Activated CD8-positive, alpha-beta memory T cell treated with anti-CD3 and anti-CD28 coated beads for 36 hours (primary cell): ENCODE measurements around the gene TTC6. TPM values are rescaled to one million over a fixed set of nuclear protein-coding genes. Genes with fewer than 3 reads are reported as not detected.

Experiments used
- CTCF ChIA-PET: fragments of 350-600 bp; sonication (Branson Sonifier 250); formaldehyde crosslinking; loops from one replicate; lab custom pipeline; 2021; ENCODE audit warnings: antibody characterized with exemption; lab: Charles Lee
- POLR2A ChIA-PET: fragments of 350-600 bp; sonication (Branson Sonifier 250); formaldehyde crosslinking; loops from one replicate; lab custom pipeline; 2021; ENCODE audit warnings: antibody characterized with exemption; lab: Charles Lee
- total RNA-seq, 2 experiments: library from RNA; stranded (reverse); gene quantifications; one replicate each; pipeline ENCODE4 v1.2.3, GENCODE V29; 2021

TTC6 gene
- total RNA-seq, 2 experiments from 2014 or later = not detected

DNA sequence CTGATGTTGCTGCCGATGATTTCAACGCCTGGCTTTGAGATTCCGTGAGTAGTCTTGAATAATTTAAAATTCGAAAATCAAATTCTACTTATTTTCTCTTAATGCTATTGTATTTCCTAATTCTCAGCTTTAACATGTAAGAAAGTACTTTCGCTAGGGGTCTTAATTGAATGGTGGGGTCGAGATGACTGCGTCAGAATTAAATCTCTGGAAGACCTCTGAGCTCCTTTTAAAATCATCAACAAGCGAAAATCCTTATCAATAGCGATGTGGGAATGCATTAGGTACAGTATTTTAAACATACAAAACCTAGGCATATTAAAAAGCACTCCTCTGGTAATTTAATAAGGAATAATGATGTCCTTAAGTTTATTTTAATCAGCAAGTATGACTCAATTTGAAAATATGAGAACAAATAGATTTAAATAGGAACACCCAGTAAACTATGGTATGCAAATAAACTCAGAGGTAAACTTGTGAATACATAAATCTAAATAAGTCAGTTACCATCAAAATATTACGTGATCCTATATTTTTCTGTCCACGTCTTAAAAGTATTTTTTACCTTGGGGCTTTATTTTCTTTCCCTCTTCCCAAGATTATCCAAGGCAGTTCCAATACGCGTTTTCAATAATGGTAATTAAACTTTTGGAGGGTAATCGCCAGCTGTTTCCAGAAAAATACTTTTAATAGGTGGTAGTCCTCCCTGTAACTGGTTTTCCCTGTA lies 1.8 kb upstream of the TTC6 start:
- POLR2A ChIA-PET = no interaction called here

DNA sequence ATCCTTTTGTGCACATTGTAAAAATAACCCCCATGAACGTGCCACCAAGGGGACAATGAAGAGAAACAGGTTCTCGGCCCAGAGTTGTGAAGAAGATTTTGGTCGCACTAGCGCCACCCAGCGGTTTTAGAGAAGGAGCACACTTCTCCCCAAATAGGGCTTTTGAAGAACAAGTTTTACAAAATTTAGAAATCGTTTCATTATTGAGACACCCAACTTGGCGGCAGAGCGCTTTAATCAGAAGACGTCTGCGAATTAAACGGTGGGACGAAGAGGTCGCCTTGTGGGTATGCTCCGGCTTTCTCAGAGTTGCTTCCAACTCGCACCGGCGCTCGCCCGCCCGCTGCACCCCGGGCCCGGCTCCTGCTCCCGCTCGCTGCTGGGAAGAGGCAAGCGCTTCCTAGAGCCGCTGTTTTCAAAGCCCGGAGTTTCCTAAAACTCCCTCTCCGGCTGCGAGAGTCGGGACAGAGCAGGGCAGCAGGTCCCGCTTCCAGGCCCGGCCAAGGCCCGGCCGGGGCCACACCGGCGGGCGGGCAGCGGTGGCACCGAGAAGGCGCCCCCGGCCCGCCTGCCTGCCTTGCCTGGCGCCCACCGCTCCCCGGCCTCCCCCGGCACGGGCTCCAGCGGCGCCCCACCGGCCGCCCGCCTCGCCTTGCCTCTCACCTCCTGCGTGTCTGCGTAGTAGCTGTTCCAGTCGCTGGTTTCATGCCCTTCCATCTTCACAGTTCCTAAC lies 1.0 kb upstream of the TTC6 start:
- ChIA-PET CTCF (no interaction called here), POLR2A (no interaction called here)

More for the DNA sequence above, 1.8 kb upstream of the TTC6 start:
- CTCF ChIA-PET = no interaction called here

DNA sequence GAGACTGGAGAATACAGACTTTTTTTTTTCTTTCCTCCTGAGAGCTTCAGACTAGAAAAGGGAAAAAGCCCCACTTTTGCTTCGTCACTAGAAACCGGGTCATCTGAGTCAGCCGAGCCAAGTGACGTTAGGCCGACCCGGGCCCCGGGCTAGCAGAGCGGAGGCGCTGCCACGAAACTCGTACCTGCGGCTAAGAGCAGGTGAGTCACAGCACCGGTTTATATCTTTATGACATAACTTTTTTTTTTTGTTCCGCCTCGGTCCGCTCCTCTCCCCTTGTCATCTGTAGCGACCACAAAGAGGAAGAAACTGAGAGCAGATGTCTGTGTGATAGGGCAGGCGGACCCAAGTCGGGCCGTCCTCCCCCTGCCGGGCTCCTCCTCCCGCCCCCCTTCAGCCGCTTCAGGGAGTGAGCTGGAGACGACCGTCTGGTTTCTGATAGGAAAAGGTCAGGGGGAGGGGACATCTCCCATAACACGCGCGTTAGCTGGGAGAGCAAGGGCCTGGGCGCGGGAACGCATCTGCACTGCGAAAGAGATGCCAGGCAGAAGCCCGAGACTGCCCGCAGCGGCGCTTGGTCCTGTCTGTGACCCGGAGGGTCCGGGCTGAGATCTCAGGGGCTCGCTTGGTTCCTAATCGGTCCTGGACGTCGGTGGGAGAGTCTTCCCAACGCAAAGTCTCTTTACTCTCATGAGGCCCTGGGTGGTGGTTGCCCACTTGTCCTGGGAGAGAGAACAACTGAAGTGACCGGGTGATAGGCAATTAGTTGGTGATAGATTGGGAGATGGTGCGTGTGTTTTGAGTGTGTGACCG lies 586 bp downstream of the TTC6 start:
- CTCF ChIA-PET = no interaction called here
- POLR2A ChIA-PET = no interaction called here

- ChIA-PET CTCF (interaction anchor here (0.7 kb wide), 1 partner anchor 9 kb away, joined by 3 read pairs; no protein-coding TSS in a partner anchor), POLR2A (no interaction called here)
Measured at GRCh38 chr14:37596790-37597472, 1.5 kb downstream of the TTC6 start.

DNA sequence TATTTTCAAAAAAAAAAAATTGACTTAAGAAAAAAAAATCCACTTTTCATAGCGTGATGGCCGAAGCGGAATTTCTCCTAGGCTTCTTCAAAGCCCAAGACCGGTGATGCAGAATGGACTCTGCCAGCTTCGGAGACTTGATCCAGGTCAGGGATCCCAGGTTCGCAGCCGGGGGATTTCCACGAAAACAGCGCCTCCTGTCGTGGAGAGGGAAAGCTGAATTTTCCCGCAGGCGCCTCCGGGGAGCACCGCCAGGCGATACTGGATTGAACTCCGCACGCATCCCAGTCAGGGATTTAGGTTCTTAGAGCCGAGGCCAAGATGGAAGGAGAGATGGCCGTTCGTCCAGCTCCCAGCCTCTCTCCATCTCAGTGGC lies 2.1 kb downstream of the TTC6 start:
- POLR2A ChIA-PET = no interaction called here
- CTCF ChIA-PET = interaction anchor here (0.7 kb wide), 1 partner anchor 10 kb away, joined by 3 read pairs; no protein-coding TSS in a partner anchor

- POLR2A ChIA-PET = no interaction called here
Measured at GRCh38 chr14:37597914-37598746, 2.7 kb downstream of the TTC6 start.

GRCh38 chr14:37598747-37599506 lies 3.5 kb downstream of the TTC6 start:
- ChIA-PET CTCF (no interaction called here), POLR2A (no interaction called here)

More at GRCh38 chr14:37597914-37598746, 2.7 kb downstream of the TTC6 start:
- CTCF ChIA-PET = no interaction called here

GRCh38 chr14:37599507-37600368 lies 4.3 kb downstream of the TTC6 start:
- POLR2A ChIA-PET = no interaction called here
- CTCF ChIA-PET = no interaction called here

DNA sequence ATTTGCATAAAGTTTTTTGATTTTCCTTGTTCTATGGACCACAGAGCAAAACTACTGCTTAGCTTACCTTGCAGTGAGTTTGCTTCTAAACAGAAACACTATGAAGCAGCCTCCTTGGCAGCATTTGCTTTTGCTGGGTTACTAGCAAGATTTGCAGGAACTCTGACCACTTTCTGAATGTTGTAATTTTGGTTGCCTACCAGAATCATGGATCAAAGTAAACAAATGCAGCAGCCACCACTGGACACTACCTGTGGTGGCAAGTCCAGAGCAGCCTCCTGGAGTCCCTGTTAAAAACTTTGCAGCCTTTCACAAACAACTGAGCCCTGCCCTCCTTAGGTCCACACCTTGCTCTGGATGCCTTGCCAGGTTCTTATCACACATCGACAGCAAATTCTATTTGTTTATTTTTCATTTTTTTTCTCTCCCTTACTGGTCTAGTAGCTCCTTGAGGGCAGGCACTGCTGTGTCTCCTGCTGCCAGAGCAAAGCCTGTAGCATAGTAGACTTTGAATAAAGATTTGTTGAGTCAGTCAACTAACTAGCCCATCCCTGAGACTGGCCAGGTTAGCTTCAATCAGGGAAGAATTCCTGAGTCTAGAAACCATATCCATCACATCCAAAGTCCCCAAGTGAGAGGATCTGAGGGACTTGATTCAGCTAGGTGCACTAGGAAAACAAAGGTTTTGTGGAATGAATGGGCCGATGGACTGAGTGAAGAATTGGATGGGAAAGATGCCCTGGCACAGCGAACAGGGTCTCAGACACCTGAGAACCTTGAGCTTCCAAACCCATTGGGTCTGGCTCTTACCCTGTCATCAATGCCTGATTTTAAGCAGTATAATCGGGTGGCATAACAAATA lies 5.7 kb downstream of the TTC6 start:
- CTCF ChIA-PET = no interaction called here
- POLR2A ChIA-PET = no interaction called here

DNA sequence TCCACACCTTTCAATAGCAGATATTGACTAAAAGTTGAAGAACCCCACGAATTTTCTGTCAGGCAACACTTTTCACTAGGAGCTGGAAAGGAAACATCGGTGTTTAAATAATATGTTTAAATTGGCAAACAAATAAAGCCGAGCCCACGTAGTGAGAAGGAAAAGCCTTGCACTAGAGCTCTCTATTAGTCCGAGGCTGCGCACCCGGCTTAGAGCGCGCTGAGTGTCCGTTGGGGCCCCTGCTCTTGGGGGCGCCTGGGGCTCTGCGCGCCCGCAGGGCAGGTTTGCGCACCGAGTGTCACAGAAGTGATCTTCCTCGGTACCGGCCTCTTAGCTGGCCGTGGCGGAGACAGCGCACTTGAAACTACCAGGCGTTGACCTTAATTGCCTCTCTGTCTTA lies 6.4 kb downstream of the TTC6 start:
- POLR2A ChIA-PET = no interaction called here
- CTCF ChIA-PET = no interaction called here

DNA sequence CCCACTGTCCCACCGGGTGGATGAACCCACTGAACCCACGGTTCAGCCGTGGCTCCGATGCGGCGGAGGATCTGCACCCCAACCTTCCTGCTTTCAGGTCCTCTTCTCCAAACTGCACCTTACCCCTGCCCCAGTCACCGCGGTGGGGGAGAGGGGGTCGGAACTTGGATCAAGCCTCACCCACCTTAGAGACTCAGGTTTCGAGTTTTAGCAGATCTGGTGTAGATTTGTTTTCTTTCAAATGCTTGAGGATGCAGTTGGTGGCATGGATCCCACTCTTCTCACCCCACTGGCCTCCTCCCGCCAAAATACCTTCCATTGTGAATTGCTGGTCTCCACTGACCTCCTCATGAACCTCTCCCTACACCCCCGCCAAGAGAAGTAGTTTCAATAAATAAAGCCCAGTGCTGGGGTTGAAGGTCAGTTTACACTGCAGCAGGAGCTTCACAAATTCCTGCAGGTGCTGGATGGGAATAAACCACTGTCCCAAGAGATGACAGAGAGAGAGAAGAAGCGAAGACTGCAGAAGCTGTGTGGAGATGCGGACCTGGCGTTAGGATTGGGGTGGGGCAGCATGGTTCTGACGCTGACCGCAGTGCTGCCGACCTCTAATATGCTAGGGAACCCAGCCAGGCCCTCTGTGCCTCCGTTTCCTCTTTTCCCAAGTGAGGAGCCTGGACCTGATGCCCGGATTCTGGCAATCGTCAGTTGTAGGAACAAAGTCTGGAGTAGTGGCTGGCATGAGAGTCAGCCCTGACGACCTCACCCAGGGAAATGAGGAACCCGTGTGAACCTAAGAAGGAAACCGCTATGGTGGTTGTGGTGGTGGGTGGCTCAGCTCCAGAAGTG lies 7.4 kb downstream of the TTC6 start:
- POLR2A ChIA-PET = no interaction called here
- CTCF ChIA-PET = no interaction called here

GRCh38 chr14:37603688-37604251 lies 8.3 kb downstream of the TTC6 start:
- ChIA-PET CTCF (no interaction called here), POLR2A (no interaction called here)

DNA sequence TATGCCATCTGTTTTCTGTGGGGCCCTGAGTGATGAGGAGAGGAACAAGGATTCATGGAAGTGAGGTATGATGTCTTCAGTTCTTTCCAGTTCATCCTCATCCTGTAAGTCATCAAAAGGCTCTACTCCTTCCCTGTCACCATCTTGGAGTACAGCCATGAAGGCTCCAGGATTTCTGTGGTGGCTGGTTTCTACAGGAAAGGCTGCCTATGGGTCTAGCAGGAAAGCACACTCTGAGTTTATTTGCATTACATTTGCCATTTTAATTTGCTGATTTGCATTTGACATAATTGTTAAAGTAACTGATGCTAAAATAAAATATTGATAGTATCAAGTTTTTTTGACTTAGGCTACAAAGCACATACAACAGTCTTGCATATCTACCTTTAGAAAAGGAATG lies 11.2 kb downstream of the TTC6 start:
- ChIA-PET CTCF (no interaction called here), POLR2A (no interaction called here)

- CTCF ChIA-PET = no interaction called here
Measured at GRCh38 chr14:37608649-37609048, 13.2 kb downstream of the TTC6 start.

DNA sequence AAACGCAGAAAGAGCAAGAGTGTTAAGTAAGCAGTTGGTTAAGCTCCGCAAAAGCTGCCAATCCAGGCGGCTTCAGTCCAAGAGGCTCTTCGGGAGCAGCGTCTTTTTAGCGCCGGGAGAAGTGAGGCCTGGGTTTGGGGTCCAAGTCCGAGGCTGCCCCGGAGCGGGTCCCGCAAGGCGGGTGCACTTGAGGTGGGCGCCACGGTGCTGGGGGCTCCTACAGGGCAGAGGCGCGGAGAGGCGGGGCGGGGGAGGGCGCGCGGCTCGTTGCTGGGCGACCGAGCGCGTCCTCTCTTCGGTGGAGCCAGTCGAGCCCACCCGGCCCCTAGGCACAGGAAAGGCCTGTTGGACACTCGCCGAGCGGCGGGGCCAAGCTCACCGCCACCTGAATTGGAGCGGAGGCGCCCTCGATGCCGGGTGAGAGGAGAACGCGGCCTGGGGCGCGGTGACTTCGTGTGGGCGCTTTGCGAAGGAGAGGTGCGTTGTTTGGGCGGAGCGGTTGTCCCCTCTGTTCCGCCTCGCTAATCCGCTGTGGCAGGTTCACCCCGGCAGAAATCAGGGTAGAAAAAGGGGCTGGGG lies 15.6 kb downstream of the TTC6 start:
- ChIA-PET POLR2A (no interaction called here), CTCF (no interaction called here)

More at GRCh38 chr14:37608649-37609048, 13.2 kb downstream of the TTC6 start:
- POLR2A ChIA-PET = no interaction called here
